Right ventricle myocardium superior (tissue), 1 donor: ENCODE measurements around the gene ARHGEF19. TPM values are rescaled to one million over a fixed set of nuclear protein-coding genes. Genes with fewer than 3 reads are reported as not detected.
A peak's percentile ranks its signal among the peaks of the same experiment; 100 is the strongest.
"Not testable (repeated sequence)": the region's sequence is repeated elsewhere in the genome, so short reads cannot be mapped to it uniquely, and the experiment has no call there.

Experiments used
- ATAC-seq: fragments of 200-7000 bp; cut with Tn5 transposase; one replicate; pipeline ENCODE4 v1.9.1; 2020; ENCODE audit warnings: mild to moderate bottlenecking; ENCODE audit not compliant: poor library complexity
- DNase-seq: peaks from one replicate; pipeline ENCODE4 v3.0.0-alpha.2; 2020
- intact Hi-C: fragments of 100-400 bp; cut with DNase I; formaldehyde crosslinking; loops from one replicate; pipeline ENCODE4 v1.11.2; 2022
- total RNA-seq: library from RNA; stranded (reverse); fragmentation: NEBNext Ultra II Directional; extraction: Animal tissue kit (Norgen Biotek cat#: 25700); gene quantifications from one replicate; pipeline ENCODE4 v1.2.1, GENCODE V29; 2021
- donor health status: DM: no; HTN: yes; CAD: no; lungs with severe emphysema.

Gene ARHGEF19
- total RNA-seq, 1 donor from 2014 or later, result 1.8 TPM

GRCh38 chr1:16163608-16164212 lies 48.7 kb downstream of the ARHGEF19 start:
- ATAC-seq, DNase-seq, intact Hi-C loops: not testable (repeated sequence)

- ATAC-seq, result no peak
- intact Hi-C loops, result no loop called here
- no peak for DNase-seq
These were observed 50.2 kb downstream of the ARHGEF19 start for GRCh38 chr1:16162163-16162822.

- intact Hi-C loops, result no loop called here
- DNase-seq (no peak), ATAC-seq (no peak)
These were observed 50.7 kb downstream of the ARHGEF19 start for GRCh38 chr1:16161717-16162116.

GRCh38 chr1:16158993-16159831 lies 53.2 kb downstream of the ARHGEF19 start:
- DNase-seq (no peak), ATAC-seq (no peak)
- intact Hi-C loops, result no loop called here

GRCh38 chr1:16158025-16158424 lies 54.4 kb downstream of the ARHGEF19 start:
- intact Hi-C loops, result no loop called here
- ATAC-seq (no peak), DNase-seq (no peak)

GRCh38 chr1:16156848-16157495 lies 55.5 kb downstream of the ARHGEF19 start:
- ATAC-seq (no peak), DNase-seq (no peak)
- intact Hi-C loops, result no loop called here

- DNase-seq (peak; percentile 95), ATAC-seq (peak; percentile 83)
- intact Hi-C loops, result loop anchor here (2.0 kb wide), 1 partner anchor 75 kb away; no protein-coding TSS in a partner anchor
These were observed 56.7 kb downstream of the ARHGEF19 start, which contains the start of gene EPHA2 for GRCh38 chr1:16155537-16156410. EPHA2 (minus strand) TSS chr1:16156069; CDS start chr1:16155932, 137 bp downstream.

GRCh38 chr1:16153999-16154673 lies 58.3 kb downstream of the ARHGEF19 start:
- ATAC-seq (no peak), DNase-seq (no peak)
- intact Hi-C loops, result loop anchor here (2.0 kb wide), 1 partner anchor 73 kb away; no protein-coding TSS in a partner anchor

- intact Hi-C loops, result no loop called here
- DNase-seq (no peak), ATAC-seq (no peak)
These were observed 59.1 kb downstream of the ARHGEF19 start for GRCh38 chr1:16153096-16153998.

GRCh38 chr1:16152481-16153087 lies 59.9 kb downstream of the ARHGEF19 start:
- DNase-seq, result no peak
- intact Hi-C loops, result no loop called here
- ATAC-seq, result no peak

- no peak for ATAC-seq
- intact Hi-C loops, result no loop called here
These were observed 60.5 kb downstream of the ARHGEF19 start for GRCh38 chr1:16151995-16152384.

GRCh38 chr1:16151196-16151994 lies 61.1 kb downstream of the ARHGEF19 start:
- ATAC-seq (no peak), DNase-seq (no peak)
- intact Hi-C loops, result no loop called here

More at GRCh38 chr1:16151995-16152384, 60.5 kb downstream of the ARHGEF19 start:
- no peak for DNase-seq

- DNase-seq (no peak), ATAC-seq (no peak)
- intact Hi-C loops, result no loop called here
These were observed 61.9 kb downstream of the ARHGEF19 start for GRCh38 chr1:16150508-16150907.

GRCh38 chr1:16149702-16150488 lies 62.6 kb downstream of the ARHGEF19 start:
- no peak for ATAC-seq
- intact Hi-C loops, result no loop called here
- no peak for DNase-seq

GRCh38 chr1:16149146-16149545 lies 63.3 kb downstream of the ARHGEF19 start:
- intact Hi-C loops, result no loop called here
- DNase-seq (no peak), ATAC-seq (no peak)
